Liver (tissue), 3 donors: ENCODE measurements around the gene CEP85L.

Experiments
- CTCF ChIP-seq: fragments of 150-350 bp; IDR thresholded peaks from 2 replicates; pipeline ENCODE4 v1.5.1; 2017; ENCODE audit warnings: improper control_type of control experiment, low read depth, low read length; ENCODE audit not compliant: missing input control
- FOXA1 ChIP-seq: IDR thresholded peaks from 2 replicates; pipeline ENCODE4 v1.6.1; 2016; ENCODE audit warnings: antibody characterized with exemption
- RAD21 ChIP-seq, 2 donors: IDR thresholded peaks; 2 replicates each; pipeline ENCODE4 v1.6.1; 2016; ENCODE audit warnings: antibody characterized with exemption in 2 of 2, mild to moderate bottlenecking in 2 of 2
- SP1 ChIP-seq: IDR thresholded peaks from 2 replicates; pipeline ENCODE4 v1.6.1; 2018; ENCODE audit warnings: antibody characterized with exemption, mild to moderate bottlenecking
- YY1 ChIP-seq: IDR thresholded peaks from 2 replicates; pipeline ENCODE4 v1.6.1; 2016; ENCODE audit warnings: antibody characterized with exemption, mild to moderate bottlenecking
- TF ChIP-seq, protein P1 (sequence below): IDR thresholded peaks from 2 replicates; pipeline ENCODE4 v1.6.1; 2016; ENCODE audit warnings: antibody characterized with exemption
- TF ChIP-seq, protein P2 (sequence below): IDR thresholded peaks from 2 replicates; pipeline ENCODE4 v1.6.1; 2016; ENCODE audit warnings: antibody characterized with exemption, mild to moderate bottlenecking
- donor health status: healthy.
- donor health status: healthy.

- TF ChIP-seq FOXA1 (no peak), CTCF (no peak), RAD21 (IDR thresholded peaks at IDR 0.05) (no peak), YY1 (no peak), SP1 (no peak)
- TF ChIP-seq, protein P1, sequence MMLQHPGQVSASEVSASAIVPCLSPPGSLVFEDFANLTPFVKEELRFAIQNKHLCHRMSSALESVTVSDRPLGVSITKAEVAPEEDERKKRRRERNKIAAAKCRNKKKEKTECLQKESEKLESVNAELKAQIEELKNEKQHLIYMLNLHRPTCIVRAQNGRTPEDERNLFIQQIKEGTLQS = no peak
- TF ChIP-seq, protein P2, sequence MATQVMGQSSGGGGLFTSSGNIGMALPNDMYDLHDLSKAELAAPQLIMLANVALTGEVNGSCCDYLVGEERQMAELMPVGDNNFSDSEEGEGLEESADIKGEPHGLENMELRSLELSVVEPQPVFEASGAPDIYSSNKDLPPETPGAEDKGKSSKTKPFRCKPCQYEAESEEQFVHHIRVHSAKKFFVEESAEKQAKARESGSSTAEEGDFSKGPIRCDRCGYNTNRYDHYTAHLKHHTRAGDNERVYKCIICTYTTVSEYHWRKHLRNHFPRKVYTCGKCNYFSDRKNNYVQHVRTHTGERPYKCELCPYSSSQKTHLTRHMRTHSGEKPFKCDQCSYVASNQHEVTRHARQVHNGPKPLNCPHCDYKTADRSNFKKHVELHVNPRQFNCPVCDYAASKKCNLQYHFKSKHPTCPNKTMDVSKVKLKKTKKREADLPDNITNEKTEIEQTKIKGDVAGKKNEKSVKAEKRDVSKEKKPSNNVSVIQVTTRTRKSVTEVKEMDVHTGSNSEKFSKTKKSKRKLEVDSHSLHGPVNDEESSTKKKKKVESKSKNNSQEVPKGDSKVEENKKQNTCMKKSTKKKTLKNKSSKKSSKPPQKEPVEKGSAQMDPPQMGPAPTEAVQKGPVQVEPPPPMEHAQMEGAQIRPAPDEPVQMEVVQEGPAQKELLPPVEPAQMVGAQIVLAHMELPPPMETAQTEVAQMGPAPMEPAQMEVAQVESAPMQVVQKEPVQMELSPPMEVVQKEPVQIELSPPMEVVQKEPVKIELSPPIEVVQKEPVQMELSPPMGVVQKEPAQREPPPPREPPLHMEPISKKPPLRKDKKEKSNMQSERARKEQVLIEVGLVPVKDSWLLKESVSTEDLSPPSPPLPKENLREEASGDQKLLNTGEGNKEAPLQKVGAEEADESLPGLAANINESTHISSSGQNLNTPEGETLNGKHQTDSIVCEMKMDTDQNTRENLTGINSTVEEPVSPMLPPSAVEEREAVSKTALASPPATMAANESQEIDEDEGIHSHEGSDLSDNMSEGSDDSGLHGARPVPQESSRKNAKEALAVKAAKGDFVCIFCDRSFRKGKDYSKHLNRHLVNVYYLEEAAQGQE = no peak
Measured at GRCh38 chr6:118665011-118665410, 13.6 kb upstream of the CEP85L start.
